HEK293T (cell line): ENCODE results near the gene OLFM2.

ENCODE experiments used
- CTCF ChIA-PET: fragments of 350-600 bp; formaldehyde crosslinking; extraction: SDS; loops from one replicate; lab custom pipeline; 2021; ENCODE audit warnings: antibody characterized with exemption, inconsistent platforms; lab: Yijun Ruan, JAX
- POLR2A ChIA-PET: fragments of 350-600 bp; formaldehyde crosslinking; extraction: SDS; loops from one replicate; lab custom pipeline; 2020; ENCODE audit warnings: antibody characterized with exemption, inconsistent platforms; lab: Yijun Ruan, JAX
- DNase-seq: peaks from one replicate; pipeline ENCODE4 v3.0.0; 2012; ENCODE audit warnings: mixed read lengths; ENCODE audit errors: extremely low spot score
- ARNT ChIP-seq: fragments of 450-650 bp; IDR thresholded peaks from 2 replicates; pipeline ENCODE4 v1.6.1; 2017; ENCODE audit warnings: mild to moderate bottlenecking
- BHLHE40 ChIP-seq: fragments of 450-650 bp; IDR thresholded peaks from 2 replicates; pipeline ENCODE4 v1.6.1; 2016; ENCODE audit warnings: mild to moderate bottlenecking, moderate library complexity, borderline replicate concordance
- CTBP1 ChIP-seq: fragments of 450-650 bp; IDR thresholded peaks from 2 replicates; pipeline ENCODE4 v1.6.1; 2016; ENCODE audit warnings: borderline replicate concordance
- ELF4 ChIP-seq: fragments of 450-650 bp; IDR thresholded peaks from 2 replicates; pipeline ENCODE4 v1.6.1; 2017; ENCODE audit warnings: antibody characterized with exemption
- FOXA1 ChIP-seq: fragments of 450-650 bp; IDR thresholded peaks from 2 replicates; pipeline ENCODE4 v1.6.1; 2016; ENCODE audit warnings: mild to moderate bottlenecking
- FOXK2 ChIP-seq: fragments of 450-650 bp; IDR thresholded peaks from 2 replicates; pipeline ENCODE4 v1.6.1; 2016; ENCODE audit warnings: mild to moderate bottlenecking
- FOXM1 ChIP-seq: fragments of 450-650 bp; IDR thresholded peaks from 2 replicates; pipeline ENCODE4 v1.6.1; 2017; ENCODE audit warnings: mild to moderate bottlenecking, borderline replicate concordance
- HDGF ChIP-seq: fragments of 450-650 bp; IDR thresholded peaks from 2 replicates; pipeline ENCODE4 v1.6.1; 2017; ENCODE audit warnings: antibody characterized with exemption, borderline replicate concordance
- L3MBTL2 ChIP-seq: fragments of 450-650 bp; conservative IDR thresholded peaks from 2 replicates; pipeline ENCODE4 v1.6.1; 2016; ENCODE audit warnings: mild to moderate bottlenecking
- LEF1 ChIP-seq: fragments of 450-650 bp; IDR thresholded peaks from 2 replicates; pipeline ENCODE4 v1.6.1; 2017; ENCODE audit warnings: mild to moderate bottlenecking, borderline replicate concordance
- NFRKB ChIP-seq: fragments of 450-650 bp; IDR thresholded peaks from 2 replicates; pipeline ENCODE4 v1.6.1; 2016; ENCODE audit warnings: mild to moderate bottlenecking, moderate library complexity
- SP1 ChIP-seq: fragments of 450-650 bp; IDR thresholded peaks from 2 replicates; pipeline ENCODE4 v1.6.1; 2017
- SUZ12 ChIP-seq: fragments of 450-650 bp; IDR thresholded peaks from 2 replicates; pipeline ENCODE4 v1.6.1; 2016; ENCODE audit warnings: mild to moderate bottlenecking
- TARDBP ChIP-seq: fragments of 450-650 bp; IDR thresholded peaks from 2 replicates; pipeline ENCODE4 v1.6.1; 2016
- ZNF384 ChIP-seq: fragments of 450-650 bp; IDR thresholded peaks from 2 replicates; pipeline ENCODE4 v1.6.1; 2016
- TF ChIP-seq, protein P1 (sequence below): fragments of 450-650 bp; IDR thresholded peaks from 2 replicates; pipeline ENCODE4 v1.6.1; 2016

The OLFM2 gene

DNA sequence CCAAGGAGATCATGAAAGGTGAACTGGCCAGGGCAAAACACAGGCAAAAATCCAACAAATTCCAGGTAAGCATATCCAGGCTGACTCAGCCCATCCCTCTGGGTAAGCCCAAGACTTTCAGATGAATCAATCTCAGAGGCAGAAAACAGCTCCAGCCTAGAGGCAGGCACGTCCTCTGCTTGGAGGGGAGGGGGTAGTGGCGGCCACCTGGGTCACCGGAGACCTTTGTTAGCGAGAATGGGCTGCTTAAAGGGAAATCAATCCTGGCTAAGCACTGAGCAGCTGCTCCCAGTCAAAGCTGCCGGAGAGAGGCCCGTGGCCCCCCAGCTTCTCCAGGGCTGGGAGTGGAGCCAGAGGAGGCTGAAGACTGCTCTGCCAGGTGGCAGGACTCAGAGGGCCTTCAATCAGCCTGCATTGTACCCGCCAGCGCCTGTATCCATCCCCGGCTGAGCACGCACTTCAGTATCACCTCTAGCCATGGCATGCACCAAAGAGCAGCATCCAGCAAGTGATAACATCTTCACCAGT is 53.0 kb downstream of the OLFM2 start:
- DNase-seq = no peak
- ChIA-PET POLR2A (no interaction called here), CTCF (no interaction called here)
- TF ChIP-seq FOXA1 = no peak
- TF ChIP-seq FOXM1 = no peak
- no peak for TF ChIP-seq SP1
- no peak for TF ChIP-seq L3MBTL2
- TF ChIP-seq BHLHE40 = no peak
- TF ChIP-seq, protein P1, sequence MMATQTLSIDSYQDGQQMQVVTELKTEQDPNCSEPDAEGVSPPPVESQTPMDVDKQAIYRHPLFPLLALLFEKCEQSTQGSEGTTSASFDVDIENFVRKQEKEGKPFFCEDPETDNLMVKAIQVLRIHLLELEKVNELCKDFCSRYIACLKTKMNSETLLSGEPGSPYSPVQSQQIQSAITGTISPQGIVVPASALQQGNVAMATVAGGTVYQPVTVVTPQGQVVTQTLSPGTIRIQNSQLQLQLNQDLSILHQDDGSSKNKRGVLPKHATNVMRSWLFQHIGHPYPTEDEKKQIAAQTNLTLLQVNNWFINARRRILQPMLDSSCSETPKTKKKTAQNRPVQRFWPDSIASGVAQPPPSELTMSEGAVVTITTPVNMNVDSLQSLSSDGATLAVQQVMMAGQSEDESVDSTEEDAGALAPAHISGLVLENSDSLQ = no peak
- no peak for TF ChIP-seq ARNT
- no peak for TF ChIP-seq HDGF
- no peak for TF ChIP-seq LEF1
- TF ChIP-seq TARDBP = no peak

DNA sequence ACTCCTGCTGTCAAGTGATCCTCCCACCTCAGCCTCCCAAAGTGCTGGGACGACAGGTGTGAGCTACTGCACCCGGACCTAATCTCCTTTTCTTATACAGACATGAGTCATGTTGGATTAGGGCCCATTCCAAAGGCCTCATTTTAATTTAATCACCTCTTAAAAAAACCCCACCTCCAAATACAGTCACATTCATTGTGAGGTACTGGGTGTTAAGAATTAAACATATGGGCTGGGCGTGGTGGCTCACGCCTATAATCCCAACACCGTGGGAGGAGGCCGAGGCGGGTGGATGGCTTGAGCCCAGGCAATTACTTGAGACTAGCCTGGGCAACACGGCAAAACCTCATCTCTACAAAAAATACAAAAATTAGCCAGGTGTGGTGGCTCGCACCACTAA is 54.6 kb downstream of the OLFM2 start:
- POLR2A ChIA-PET = no interaction called here
- no peak for DNase-seq
- CTCF ChIA-PET = no interaction called here
- TF ChIP-seq, protein P1 = no peak
- TF ChIP-seq ZNF384 (no peak), SP1 (no peak), BHLHE40 (no peak), FOXK2 (no peak), FOXA1 (no peak), L3MBTL2 (no peak)

- no peak for DNase-seq
- TF ChIP-seq ELF4 (no peak), BHLHE40 (no peak), FOXM1 (no peak), LEF1 (no peak), FOXK2 (no peak), L3MBTL2 (no peak), SP1 (no peak), ZNF384 (no peak), HDGF (no peak), FOXA1 (no peak), TARDBP (no peak), NFRKB (no peak), CTBP1 (no peak), SUZ12 (no peak), ARNT (no peak)
- TF ChIP-seq, protein P1 = no peak
- POLR2A ChIA-PET = no interaction called here
- CTCF ChIA-PET = interaction anchor here (0.6 kb wide), 1 partner anchor 105 kb away, joined by 3 read pairs; no protein-coding TSS in a partner anchor
Measured at GRCh38 chr19:9878511-9879196, 57.7 kb downstream of the OLFM2 start.

- no peak for TF ChIP-seq TARDBP
- TF ChIP-seq, protein P1 = no peak
- TF ChIP-seq ELF4 = no peak
- no peak for TF ChIP-seq CTBP1
- TF ChIP-seq FOXM1 = no peak
- no peak for TF ChIP-seq FOXK2
- no peak for TF ChIP-seq FOXA1
- TF ChIP-seq HDGF = no peak
- no peak for TF ChIP-seq NFRKB
- TF ChIP-seq SUZ12 = no peak
- no peak for TF ChIP-seq ZNF384
- TF ChIP-seq SP1 = no peak
- no peak for TF ChIP-seq ARNT
- TF ChIP-seq LEF1 = no peak
- TF ChIP-seq BHLHE40 = no peak
- no peak for TF ChIP-seq L3MBTL2
- POLR2A ChIA-PET = no interaction called here
- DNase-seq = no peak
- CTCF ChIA-PET = interaction anchor here (0.6 kb wide), 1 partner anchor 105 kb away, joined by 3 read pairs; no protein-coding TSS in a partner anchor
Measured at GRCh38 chr19:9877780-9878510, 58.4 kb downstream of the OLFM2 start.

- ChIA-PET CTCF (interaction anchor here (0.6 to 0.9 kb wide), 2 partner anchors 9 to 37 kb away, joined by 3 to 5 read pairs; no protein-coding TSS in a partner anchor), POLR2A (no interaction called here)
- no peak for DNase-seq
- TF ChIP-seq ELF4 (no peak), LEF1 (no peak), CTBP1 (no peak), SUZ12 (no peak), FOXK2 (no peak), NFRKB (no peak), HDGF (no peak), ARNT (no peak), FOXM1 (no peak), TARDBP (no peak), SP1 (no peak), ZNF384 (no peak), BHLHE40 (no peak), L3MBTL2 (no peak), FOXA1 (no peak)
- TF ChIP-seq, protein P1 = no peak
Measured at GRCh38 chr19:9875796-9876195, 60.5 kb downstream of the OLFM2 start.
